NCI-H524 (cell line): ENCODE measurements around the gene SHLD2.
"Not testable (repeated sequence)": the region's sequence is repeated elsewhere in the genome, so short reads cannot be mapped to it uniquely, and the experiment has no call there.

ENCODE experiments used
- DNase-seq, 2 experiments: peaks; one replicate each; lab custom pipeline; 2025; lab: John Stamatoyannopoulos, UW

Gene SHLD2

GRCh38 chr10:87219370-87219769 is 124.4 kb downstream of the SHLD2 start:
- DNase-seq = not testable (repeated sequence)

- DNase-seq = not testable (repeated sequence)
Observed at GRCh38 chr10:87222789-87223188, 127.8 kb downstream of the SHLD2 start.

DNA sequence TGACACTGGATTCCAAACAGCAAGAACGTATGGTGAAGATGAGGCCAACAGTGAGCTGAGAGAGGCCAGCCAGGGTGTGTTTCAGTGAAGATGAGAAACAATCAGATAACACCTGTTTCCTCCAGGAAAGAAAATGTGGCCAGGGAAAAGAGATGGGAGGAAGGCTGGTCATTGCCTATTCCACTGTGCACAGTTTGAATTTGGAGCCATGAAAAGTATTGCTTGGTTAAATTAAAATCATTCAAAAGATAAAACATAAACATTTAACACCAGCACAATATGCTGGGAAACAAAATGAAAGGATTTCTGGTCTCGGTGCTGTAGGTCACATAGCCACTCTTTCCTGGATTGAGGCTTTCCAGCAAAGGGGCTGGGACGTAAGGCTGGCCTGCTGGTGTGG is 130.1 kb downstream of the SHLD2 start, which contains the start of gene NUTM2A:
Gene NUTM2A (plus strand): TSS at position 301 of the 400 bp plus-strand sequence. CDS start 383 bp downstream, outside the sequence.
- DNase-seq = not testable (repeated sequence)

- not testable (repeated sequence) for DNase-seq
Observed at GRCh38 chr10:87228247-87228646, 133.2 kb downstream of the SHLD2 start.

DNA sequence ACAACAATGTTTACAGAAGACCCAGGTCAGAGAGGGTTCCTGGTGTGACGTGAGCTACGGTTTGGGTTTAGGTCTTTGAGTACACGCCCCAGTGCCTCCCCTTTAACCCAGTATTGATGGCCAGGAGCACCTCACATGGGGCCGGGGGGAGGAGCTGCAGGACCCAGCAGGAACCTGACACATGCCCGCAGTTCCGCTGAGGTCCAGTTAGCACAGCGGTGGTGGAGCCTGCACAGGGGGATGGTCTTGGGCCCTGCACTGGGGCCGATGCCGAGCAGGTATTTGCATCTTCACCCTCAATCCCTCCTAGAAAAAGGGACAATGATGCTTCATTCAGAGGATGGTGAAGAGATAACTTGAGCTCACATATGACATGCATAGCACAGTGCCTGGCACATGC is 134.2 kb downstream of the SHLD2 start:
- not testable (repeated sequence) for DNase-seq

DNA sequence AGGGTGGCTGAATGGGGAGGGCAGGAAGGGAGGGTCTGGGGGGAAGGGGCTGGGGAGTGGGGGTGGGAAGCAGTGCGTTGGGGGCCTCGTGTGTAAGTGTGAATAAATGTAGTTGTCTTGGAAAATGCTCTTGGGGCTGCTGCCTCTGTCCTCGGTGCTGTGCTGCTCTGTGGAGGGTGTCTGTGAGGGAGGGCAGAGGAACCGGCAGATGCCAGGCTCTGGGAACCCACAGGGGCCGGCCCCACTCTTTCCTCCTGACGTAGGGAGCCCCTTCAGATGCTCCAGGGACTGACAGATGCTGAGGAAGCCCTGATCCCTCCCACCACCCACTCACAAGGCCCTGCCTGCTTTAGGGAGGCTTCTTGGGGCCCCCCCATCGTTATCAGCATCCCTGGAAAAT is 139.8 kb downstream of the SHLD2 start:
- not testable (repeated sequence) for DNase-seq

- DNase-seq = not testable (repeated sequence)
Observed at GRCh38 chr10:87237244-87237643, 142.2 kb downstream of the SHLD2 start.

DNA sequence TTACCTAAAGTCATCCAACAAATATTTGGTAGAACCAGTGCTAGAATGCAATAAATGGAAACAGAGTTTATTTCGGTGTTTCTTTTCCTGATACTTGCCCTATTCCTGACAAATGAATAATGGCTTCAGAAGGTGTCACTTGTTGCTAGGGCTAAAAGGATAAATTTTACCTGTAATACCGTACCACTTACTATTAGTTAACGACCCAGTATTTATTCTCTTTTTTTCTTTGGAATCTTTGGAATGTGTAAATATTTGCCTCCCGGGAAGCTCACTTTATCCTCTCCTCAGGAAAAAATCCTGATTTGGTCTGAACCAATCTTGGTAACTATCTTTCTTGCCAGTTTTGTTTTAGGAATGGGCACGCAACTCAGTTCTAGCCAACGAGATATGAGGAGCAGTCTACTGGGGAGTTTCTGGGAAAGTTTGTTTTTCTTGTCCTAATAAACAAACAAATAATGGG is 144.4 kb downstream of the SHLD2 start:
- not testable (repeated sequence) for DNase-seq
